ENCODE measurements around the gene PRR9.

DNA sequence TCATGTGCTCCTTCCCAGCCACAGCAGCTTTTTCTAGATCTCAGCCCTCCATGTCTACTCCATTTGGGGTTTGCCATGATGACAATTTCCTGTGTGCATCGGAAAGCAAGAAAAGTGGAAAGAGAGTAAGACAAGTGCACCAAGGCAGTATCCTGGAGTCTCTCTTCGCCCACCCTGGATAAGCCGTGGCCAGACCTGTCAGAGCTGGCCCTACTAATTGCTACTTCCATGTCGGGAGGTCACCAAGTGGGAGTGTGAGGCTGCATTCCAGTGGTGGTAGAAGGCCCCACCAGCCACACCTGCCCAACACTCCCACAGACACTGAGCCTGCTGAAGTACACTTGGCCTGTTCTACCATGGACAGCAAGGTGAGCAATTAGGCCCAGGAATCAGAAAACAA lies 28.1 kb downstream of the PRR9 start:
- TF ChIP-seq POLR2A (IDR thresholded peaks at IDR 0.05; ENCODE audit: low read length) (no peak), GATA1 (IDR thresholded peaks at IDR 0.05; ENCODE audit: low read depth, low read length) (no peak)

Data from erythroblast (primary cell).